Activated CD4-positive, alpha-beta T cell treated with anti-CD3 and anti-CD28 coated beads, Interleukin-2, amount 10 ng/mL, durations not matched to agents 7 days and 5 days (primary cell): ENCODE data around the gene JAG2. TPM values are rescaled to one million over a fixed set of nuclear protein-coding genes. Genes with fewer than 3 reads are reported as not detected.

ENCODE experiments used
- CTCF ChIA-PET: fragments of 350-600 bp; sonication (Branson Sonifier 250); formaldehyde crosslinking; loops from one replicate; lab custom pipeline; 2021; ENCODE audit warnings: antibody characterized with exemption; lab: Charles Lee
- POLR2A ChIA-PET: fragments of 350-600 bp; sonication (Branson Sonifier 250); formaldehyde crosslinking; loops from one replicate; lab custom pipeline; 2021; ENCODE audit warnings: antibody characterized with exemption; lab: Charles Lee
- DNase-seq: peaks from one replicate; pipeline ENCODE4 v3.0.0-alpha.2; 2020
- H3K27ac Mint-ChIP-seq: one replicate; pipeline ENCODE4 v1.8.0; 2021; ENCODE audit warnings: mild to moderate bottlenecking, moderate library complexity, mixed read lengths
- H3K27me3 Mint-ChIP-seq: one replicate; pipeline ENCODE4 v1.8.0; 2021; ENCODE audit warnings: mixed read lengths
- H3K36me3 Mint-ChIP-seq: one replicate; pipeline ENCODE4 v1.8.0; 2021; ENCODE audit warnings: low read depth, mixed read lengths
- H3K4me1 Mint-ChIP-seq: one replicate; pipeline ENCODE4 v1.8.0; 2021; ENCODE audit warnings: mixed read lengths
- H3K4me3 Mint-ChIP-seq: one replicate; pipeline ENCODE4 v1.8.0; 2021; ENCODE audit warnings: mild to moderate bottlenecking, moderate library complexity, mixed read lengths
- H3K9me3 Mint-ChIP-seq: one replicate; pipeline ENCODE4 v1.8.0; 2021; ENCODE audit warnings: mixed read lengths
- total RNA-seq, 2 experiments: library from RNA; stranded (reverse); gene quantifications; one replicate each; pipeline ENCODE4 v1.2.3, GENCODE V29; 2021

JAG2 gene
- total RNA-seq, 2 experiments from 2014 or later = 1.5 TPM

DNA sequence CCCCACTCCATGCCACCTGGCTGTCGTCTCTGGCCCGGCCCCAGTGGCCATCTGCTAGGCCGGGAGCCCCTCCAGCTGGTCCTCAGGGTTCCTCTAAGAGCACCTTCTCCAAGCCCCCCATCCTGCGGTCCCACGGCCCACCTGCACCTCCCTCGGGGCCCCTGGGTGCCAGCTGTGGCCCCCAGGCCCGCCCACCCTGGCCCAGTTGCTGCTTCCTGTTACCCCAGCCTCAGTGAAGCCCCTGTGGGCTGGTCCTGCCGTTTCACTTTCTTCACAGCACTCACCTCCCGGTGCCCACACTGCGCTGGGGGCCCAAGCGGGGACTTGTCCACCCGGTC lies 40.1 kb upstream of the JAG2 start:
- Mint-ChIP-seq H3K36me3 (no peaks in the 10 kb centered on the region), H3K9me3 (no peaks in the 10 kb centered on the region), H3K27ac (no peak overlapping the region), H3K27me3 (no peaks in the 10 kb centered on the region), H3K4me3 (no peak overlapping the region), H3K4me1 (peaks cover 6% of the 10 kb centered on the region)
- CTCF ChIA-PET = no interaction called here
- POLR2A ChIA-PET = no interaction called here
- DNase-seq = no peak

DNA sequence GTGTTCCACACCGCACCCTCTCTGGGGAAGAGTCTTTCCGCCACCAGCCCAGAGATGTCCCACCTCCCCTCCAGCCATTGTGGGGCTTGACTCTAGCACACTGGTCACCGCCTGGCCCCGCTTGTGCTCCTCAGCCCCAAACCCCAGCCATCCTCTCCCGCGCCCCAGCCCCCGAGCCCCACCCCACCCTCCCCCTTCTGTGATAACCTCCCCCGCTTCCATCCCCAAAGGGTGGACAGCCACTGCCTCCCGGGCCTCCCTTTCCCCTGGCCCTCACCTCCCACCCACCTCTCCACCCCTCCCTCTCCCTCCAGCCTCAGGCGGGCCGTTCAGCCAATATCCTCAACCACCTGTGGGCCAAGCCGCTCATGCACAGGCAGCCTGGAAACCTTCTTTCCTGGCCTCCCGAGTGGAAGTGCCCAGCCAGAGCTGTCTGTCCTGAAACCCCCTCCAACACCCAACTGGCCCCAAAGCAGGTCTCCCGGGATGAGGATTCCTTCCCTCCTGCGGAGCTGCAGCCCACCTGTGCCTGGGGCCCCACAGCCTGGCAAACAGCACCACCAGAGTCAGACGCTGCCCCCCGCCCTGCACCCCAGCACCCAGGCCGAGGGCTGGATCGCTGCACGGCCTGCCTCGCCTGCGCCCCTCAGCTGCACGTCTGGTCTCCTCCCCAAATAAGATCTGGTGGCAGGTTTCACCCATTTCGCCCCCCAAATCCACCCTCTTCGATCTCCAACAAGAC lies 39.6 kb upstream of the JAG2 start:
- H3K36me3 Mint-ChIP-seq = no peaks in the 10 kb centered on the region
- ChIA-PET CTCF (interaction anchor here (1.1 kb wide), 1 partner anchor 144 kb away, joined by 3 read pairs; no protein-coding TSS in a partner anchor), POLR2A (no interaction called here)
- no peaks in the 10 kb centered on the region for H3K27me3 Mint-ChIP-seq
- no peaks in the 10 kb centered on the region for H3K9me3 Mint-ChIP-seq
- H3K27ac Mint-ChIP-seq = no peak overlapping the region
- H3K4me3 Mint-ChIP-seq = no peak overlapping the region
- H3K4me1 Mint-ChIP-seq = peaks cover 6% of the 10 kb centered on the region
- DNase-seq = no peak

DNA sequence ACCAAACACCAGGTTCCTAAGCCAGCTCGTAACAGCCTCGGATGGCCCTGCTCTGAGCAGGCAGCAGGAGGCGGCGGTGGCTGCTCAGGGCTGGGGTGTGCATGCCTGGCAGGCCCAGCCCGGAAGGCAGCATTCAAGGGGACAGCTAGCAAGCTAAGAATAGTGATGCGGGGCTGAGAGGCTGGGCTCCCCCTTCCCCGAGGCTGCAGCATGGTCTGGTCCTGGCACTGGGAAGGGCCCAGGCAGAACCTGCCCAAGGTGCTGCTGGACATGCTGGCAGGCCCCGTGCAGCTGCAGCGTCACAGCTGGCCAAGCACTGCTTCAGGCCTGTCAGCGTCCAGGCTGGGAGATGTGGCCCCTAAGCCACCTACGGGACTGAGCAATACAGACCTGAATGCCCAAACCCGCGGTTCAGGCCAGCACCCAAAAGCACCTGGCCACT lies 38.9 kb upstream of the JAG2 start:
- H3K27me3 Mint-ChIP-seq = no peaks in the 10 kb centered on the region
- peaks cover 6% of the 10 kb centered on the region for H3K4me1 Mint-ChIP-seq
- ChIA-PET CTCF (interaction anchor here (1.1 kb wide), 1 partner anchor 144 kb away, joined by 3 read pairs; no protein-coding TSS in a partner anchor), POLR2A (no interaction called here)
- H3K36me3 Mint-ChIP-seq = no peaks in the 10 kb centered on the region
- no peak overlapping the region for H3K4me3 Mint-ChIP-seq
- DNase-seq = no peak
- H3K27ac Mint-ChIP-seq = no peak overlapping the region
- H3K9me3 Mint-ChIP-seq = no peaks in the 10 kb centered on the region

DNA sequence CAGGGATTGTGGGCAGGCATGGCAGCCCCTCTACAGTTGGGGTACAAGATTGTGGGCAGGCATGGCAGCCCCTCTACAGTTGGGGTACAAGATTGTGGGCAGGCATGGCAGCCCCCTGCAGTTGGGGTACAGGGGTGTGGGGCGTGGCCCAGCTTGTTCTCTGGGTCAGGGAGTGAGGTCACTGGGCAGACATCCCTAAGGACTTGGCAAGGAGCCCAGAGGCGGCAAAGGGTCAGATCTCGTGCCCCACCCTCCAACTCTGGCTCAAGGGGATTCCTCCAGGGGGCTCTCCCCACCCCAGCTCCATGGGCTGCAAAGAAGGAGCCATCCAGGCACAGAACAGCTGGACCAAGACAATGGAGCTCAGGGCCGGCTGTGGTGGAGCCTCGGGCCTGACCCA lies 38.3 kb upstream of the JAG2 start:
- Mint-ChIP-seq H3K4me1 (peaks cover 9% of the 10 kb centered on the region), H3K27ac (no peak overlapping the region), H3K36me3 (no peaks in the 10 kb centered on the region), H3K9me3 (no peaks in the 10 kb centered on the region), H3K4me3 (no peak overlapping the region), H3K27me3 (no peaks in the 10 kb centered on the region)
- DNase-seq = no peak
- ChIA-PET POLR2A (no interaction called here), CTCF (interaction anchor here (1.1 kb wide), 1 partner anchor 145 kb away, joined by 3 read pairs; no protein-coding TSS in a partner anchor)

DNA sequence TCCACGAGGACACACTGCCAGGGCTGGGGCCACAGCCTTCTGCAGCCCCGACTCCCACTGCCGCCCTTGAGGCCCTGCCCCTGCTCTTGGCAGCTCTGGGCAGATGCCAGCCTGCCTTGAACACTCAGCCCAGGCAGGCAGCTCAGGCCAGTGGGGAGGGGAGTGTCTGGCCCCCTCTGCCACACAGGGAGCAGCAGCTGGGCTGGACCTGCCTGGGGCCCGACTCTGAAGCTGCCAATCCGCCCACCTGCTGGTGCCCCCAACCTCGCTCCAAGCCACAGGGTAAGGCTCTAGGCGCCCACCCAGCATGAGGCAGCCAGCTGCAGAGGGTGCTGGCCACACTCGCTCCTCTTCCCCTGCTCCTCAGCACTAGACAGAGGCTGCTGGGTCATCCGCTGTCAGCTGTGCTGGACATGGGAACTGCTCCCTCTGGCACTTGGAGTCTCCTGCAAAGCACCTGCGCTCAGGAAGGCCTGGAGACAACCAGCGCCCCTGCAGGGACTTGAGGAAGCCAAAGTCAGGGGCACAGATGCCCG lies 37.2 kb upstream of the JAG2 start:
- ChIA-PET CTCF (no interaction called here), POLR2A (no interaction called here)
- no peaks in the 10 kb centered on the region for H3K9me3 Mint-ChIP-seq
- H3K27ac Mint-ChIP-seq = no peak overlapping the region
- H3K36me3 Mint-ChIP-seq = no peaks in the 10 kb centered on the region
- H3K4me3 Mint-ChIP-seq = no peak overlapping the region
- no peak for DNase-seq
- no peaks in the 10 kb centered on the region for H3K27me3 Mint-ChIP-seq
- peaks cover 12% of the 10 kb centered on the region for H3K4me1 Mint-ChIP-seq

DNA sequence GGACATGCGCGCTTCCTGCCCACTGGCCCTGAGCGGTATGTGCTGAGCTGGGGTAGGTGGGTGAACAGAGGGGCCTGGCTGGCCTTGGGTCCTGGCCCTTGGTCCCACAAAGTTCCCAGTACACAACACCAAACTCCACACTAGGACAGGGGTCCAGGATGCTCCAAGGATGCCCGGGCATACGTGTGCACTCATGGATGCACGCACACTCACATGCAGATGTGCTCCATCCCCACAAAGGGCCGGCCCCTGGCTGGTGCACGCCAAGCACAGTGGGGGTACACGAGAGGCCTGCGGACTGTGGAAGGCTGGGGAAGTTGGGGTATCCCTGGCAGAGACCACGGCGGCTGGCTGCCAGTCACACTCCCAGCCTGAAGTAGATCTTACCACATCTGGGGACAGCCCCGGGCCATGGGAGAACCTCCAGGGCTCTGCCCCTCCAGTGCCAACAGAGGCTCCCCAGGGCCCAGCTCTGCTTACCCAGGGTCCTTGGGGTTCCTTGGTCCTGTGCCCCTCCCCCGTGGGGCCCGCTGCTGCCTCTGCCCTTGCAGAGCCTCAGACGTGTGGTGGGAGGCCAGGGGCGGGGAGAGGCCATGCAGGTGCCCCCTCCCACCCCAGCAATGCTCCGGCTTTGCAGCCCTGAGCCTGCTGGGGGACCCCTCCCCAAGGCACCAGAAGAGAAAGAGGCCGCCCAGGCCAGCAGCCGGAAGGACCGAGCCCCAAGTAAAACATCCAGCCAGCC lies 36.5 kb upstream of the JAG2 start:
- Mint-ChIP-seq H3K27ac (no peak overlapping the region), H3K36me3 (no peaks in the 10 kb centered on the region), H3K4me1 (peaks cover 12% of the 10 kb centered on the region), H3K9me3 (no peaks in the 10 kb centered on the region), H3K27me3 (no peaks in the 10 kb centered on the region), H3K4me3 (no peak overlapping the region)
- no peak for DNase-seq
- ChIA-PET CTCF (interaction anchor here (1.9 kb wide), 1 partner anchor 34 kb away, joined by 4 read pairs; no protein-coding TSS in a partner anchor), POLR2A (no interaction called here)

DNA sequence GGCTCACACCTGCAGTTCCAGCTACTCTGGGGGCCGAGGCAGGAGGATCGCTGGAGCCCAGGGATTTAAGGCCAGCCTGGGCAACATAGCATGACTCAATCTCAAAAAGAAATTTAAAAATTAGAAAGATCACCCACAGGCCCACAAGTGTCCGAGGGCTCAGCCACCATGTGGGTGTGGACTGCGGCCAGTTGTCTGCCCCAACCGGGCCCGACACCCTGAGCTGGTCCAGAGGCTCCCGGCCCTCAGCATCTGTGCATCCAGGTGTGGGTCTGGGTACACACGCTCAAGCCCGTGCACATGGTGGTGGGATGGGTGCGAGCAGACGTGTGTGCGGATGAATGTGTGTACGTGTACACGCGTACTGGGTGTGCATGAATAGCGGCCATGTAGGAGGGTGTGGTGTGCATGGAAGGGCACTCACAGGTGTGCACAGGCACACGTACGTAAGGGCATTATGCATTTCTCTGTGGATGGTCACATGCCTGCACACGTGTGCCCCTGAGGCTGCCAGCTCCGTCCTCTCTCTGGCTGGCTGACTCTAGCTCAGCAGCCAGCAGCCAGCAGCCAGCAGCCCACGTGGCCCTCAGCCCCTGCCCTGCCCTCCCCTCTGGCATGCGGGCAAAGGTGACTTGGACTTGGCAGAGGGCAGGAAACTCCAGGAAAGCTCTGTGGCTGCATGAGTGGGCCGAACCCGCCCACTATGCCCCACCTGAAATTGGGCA lies 35.8 kb upstream of the JAG2 start:
- H3K27ac Mint-ChIP-seq = no peak overlapping the region
- H3K4me1 Mint-ChIP-seq = peaks cover 12% of the 10 kb centered on the region
- no peaks in the 10 kb centered on the region for H3K36me3 Mint-ChIP-seq
- H3K4me3 Mint-ChIP-seq = no peak overlapping the region
- POLR2A ChIA-PET = no interaction called here
- H3K9me3 Mint-ChIP-seq = no peaks in the 10 kb centered on the region
- CTCF ChIA-PET = interaction anchor here (0.8 to 1.9 kb wide), 2 partner anchors 16 to 33 kb away, joined by 3 to 4 read pairs; no protein-coding TSS in a partner anchor
- no peak for DNase-seq
- H3K27me3 Mint-ChIP-seq = peaks cover 4% of the 10 kb centered on the region

DNA sequence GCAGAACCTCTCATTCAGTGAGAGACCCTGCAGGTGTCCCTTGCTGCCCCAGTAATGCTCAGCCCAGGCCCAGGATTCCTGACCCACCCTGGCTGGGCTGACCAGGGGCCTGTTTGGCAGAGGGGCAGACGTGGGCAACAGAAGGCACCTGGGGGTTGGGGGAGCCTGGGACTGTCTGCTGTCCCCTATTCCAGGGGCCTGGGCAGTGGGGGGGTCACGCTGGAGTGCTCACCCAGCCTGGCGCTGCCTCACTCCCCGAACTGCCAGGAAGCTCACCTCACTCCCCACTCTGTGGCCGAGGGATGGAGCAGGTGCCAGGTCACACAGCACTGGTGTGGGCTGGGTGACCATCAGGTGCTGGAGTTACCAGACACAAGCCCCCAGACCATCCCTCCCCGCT lies 35.1 kb upstream of the JAG2 start:
- Mint-ChIP-seq H3K9me3 (no peaks in the 10 kb centered on the region), H3K4me3 (no peak overlapping the region), H3K27ac (no peak overlapping the region), H3K4me1 (peaks cover 12% of the 10 kb centered on the region), H3K36me3 (no peaks in the 10 kb centered on the region), H3K27me3 (peaks cover 5% of the 10 kb centered on the region)
- CTCF ChIA-PET = interaction anchor here (0.6 to 1.9 kb wide), 4 partner anchors 10 to 1641 kb away, joined by 3 to 4 read pairs (median 3); partner anchors contain the start of genes BAG5 and COA8
- DNase-seq = no peak
- POLR2A ChIA-PET = no interaction called here

DNA sequence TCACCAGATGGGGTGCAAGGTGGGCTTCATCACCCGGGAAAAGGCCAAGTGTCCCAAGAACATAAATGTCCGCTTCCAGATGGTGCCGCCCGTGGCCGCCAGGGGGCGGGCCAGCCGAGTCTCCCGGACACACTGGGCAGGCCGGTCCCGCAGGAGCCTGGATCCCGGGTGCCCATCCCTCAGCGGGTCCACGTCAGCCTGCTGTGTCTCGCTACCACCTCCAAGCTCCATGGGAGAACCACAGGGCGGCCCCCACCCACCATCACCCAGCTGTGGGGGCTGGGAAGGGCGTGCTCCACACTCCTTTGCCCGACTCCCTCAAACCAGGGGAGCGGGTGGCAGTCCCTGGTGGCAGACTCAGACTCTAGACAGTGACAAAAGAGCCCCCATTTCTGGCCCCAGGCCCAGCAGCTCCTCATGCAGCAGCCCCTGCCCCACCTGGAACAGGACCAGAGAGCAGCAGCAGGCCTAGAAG lies 34.5 kb upstream of the JAG2 start:
- Mint-ChIP-seq H3K9me3 (no peaks in the 10 kb centered on the region), H3K36me3 (no peaks in the 10 kb centered on the region), H3K27me3 (peaks cover 9% of the 10 kb centered on the region), H3K27ac (no peak overlapping the region), H3K4me3 (no peak overlapping the region), H3K4me1 (peaks cover 12% of the 10 kb centered on the region)
- ChIA-PET CTCF (interaction anchor here (0.6 to 1.9 kb wide), 4 partner anchors 9 to 1640 kb away, joined by 3 to 4 read pairs (median 3); partner anchors contain the start of genes BAG5 and COA8), POLR2A (no interaction called here)
- peak; percentile 62 for DNase-seq

DNA sequence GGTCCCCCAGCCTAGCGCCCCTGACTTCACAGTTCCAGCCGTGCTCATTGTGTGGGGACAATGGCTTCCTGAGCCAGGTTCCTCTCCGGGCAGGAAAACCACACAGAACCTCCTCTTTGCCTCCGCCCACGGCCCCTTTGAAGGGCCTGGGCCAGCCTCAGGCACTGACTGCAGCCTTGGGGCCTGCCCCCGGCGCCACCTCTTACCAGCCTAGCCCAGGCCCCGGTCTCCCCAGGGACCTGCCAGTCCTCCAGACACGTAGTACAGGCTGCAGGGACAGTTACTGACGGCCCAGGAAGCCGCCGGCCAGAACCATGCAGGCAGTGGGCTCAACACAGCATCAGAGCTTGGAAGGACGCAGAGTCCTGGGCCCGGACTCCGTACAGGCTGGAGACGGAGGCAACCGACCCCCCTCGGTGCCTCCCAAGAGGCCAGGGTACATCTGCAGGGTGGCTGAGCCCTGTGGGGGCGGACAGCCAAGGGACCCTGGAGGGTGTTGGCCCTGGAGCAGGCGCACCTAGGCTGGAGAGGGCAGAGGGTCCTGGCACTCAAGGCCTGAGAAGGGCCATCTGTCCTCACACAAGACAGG lies 33.4 kb upstream of the JAG2 start:
- Mint-ChIP-seq H3K4me1 (peaks cover 12% of the 10 kb centered on the region), H3K4me3 (no peak overlapping the region), H3K27ac (peak overlapping the region; percentile 76)

DNA sequence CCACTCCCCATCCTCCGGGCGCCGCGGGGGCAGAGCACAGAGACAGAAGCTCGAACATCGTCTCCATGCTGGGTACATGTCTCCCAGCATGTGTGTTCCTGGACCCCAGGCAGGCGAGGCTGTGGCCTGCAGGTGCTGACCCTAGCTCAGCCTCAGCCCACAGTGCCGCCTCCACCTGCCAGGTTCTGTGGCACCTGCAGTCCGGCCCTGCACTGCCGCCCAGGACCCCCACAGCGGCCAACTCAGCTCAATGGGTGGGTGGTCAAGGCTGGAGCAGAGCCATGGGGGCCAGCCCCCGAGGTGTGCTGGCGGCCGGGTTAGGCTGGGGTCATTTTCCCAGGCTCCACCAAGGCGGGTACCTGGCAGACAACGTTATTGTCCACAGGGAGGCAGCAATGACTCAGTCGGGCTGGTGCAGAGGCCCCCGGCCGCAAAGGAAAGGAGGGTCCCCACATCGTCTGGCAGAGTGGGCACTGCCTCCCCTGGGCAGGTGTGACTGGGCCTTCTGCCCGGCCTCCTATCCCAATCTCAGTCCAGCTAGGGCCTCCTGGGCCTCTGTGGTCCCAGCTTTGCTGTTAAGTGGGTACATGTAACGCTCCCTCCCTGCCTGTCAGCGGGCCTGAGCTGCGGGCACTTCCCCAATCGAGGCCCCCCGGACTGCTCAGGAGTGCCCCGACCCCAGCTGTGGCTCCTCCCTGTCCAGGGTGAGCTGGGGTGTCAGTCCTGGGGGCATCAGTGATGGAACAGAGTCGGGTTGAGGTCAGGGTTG lies 32.8 kb upstream of the JAG2 start:
- no peak for DNase-seq
- no peak overlapping the region for H3K4me3 Mint-ChIP-seq
- CTCF ChIA-PET = interaction anchor here (1.1 to 1.6 kb wide), 3 partner anchors 12 to 288 kb away, joined by 4 to 9 read pairs (median 4); no protein-coding TSS in a partner anchor
- POLR2A ChIA-PET = no interaction called here
- peak overlapping the region; percentile 76 for H3K27ac Mint-ChIP-seq
- H3K27me3 Mint-ChIP-seq = peaks cover 19% of the 10 kb centered on the region
- no peaks in the 10 kb centered on the region for H3K9me3 Mint-ChIP-seq
- H3K4me1 Mint-ChIP-seq = peaks cover 12% of the 10 kb centered on the region
- no peaks in the 10 kb centered on the region for H3K36me3 Mint-ChIP-seq

More for the DNA sequence above, 33.4 kb upstream of the JAG2 start:
- Mint-ChIP-seq H3K36me3 (no peaks in the 10 kb centered on the region), H3K9me3 (no peaks in the 10 kb centered on the region), H3K27me3 (peaks cover 19% of the 10 kb centered on the region)
- POLR2A ChIA-PET = no interaction called here
- peak; percentile 53 for DNase-seq
- CTCF ChIA-PET = interaction anchor here (0.6 to 1.6 kb wide), 3 partner anchors 12 to 150 kb away, joined by 3 to 9 read pairs (median 4); no protein-coding TSS in a partner anchor
